HUES6 (cell line): ENCODE measurements around the gene ZNF333.
"Not testable (repeated sequence)": the region's sequence is repeated elsewhere in the genome, so short reads cannot be mapped to it uniquely, and the experiment has no call there.

Source experiments
- H3K27ac ChIP-seq: 2 replicates; pipeline ENCODE4 v1.7.0; 2013; ENCODE audit warnings: low read depth, mild to moderate bottlenecking, low read length, inconsistent platforms
- H3K27me3 ChIP-seq: 2 replicates; pipeline ENCODE4 v1.6.1; 2013; ENCODE audit warnings: low read length; ENCODE audit not compliant: control insufficient read depth, insufficient read depth
- H3K36me3 ChIP-seq: 2 replicates; pipeline ENCODE4 v1.6.1; 2013; ENCODE audit warnings: low read length; ENCODE audit not compliant: control insufficient read depth, insufficient read depth
- H3K4me1 ChIP-seq: 2 replicates; pipeline ENCODE4 v1.6.1; 2013; ENCODE audit warnings: low read length; ENCODE audit not compliant: control insufficient read depth, insufficient read depth
- H3K4me3 ChIP-seq: 2 replicates; pipeline ENCODE4 v1.5.1; 2013; ENCODE audit warnings: low read depth, low read length
- H3K9ac ChIP-seq: one replicate; pipeline ENCODE4 v1.6.1; 2013; ENCODE audit warnings: mild to moderate bottlenecking, low read length
- H3K9me3 ChIP-seq: 2 replicates; pipeline ENCODE4 v1.6.1; 2013; ENCODE audit warnings: low read depth, low read length; ENCODE audit not compliant: control insufficient read depth, insufficient read depth

Gene ZNF333

DNA sequence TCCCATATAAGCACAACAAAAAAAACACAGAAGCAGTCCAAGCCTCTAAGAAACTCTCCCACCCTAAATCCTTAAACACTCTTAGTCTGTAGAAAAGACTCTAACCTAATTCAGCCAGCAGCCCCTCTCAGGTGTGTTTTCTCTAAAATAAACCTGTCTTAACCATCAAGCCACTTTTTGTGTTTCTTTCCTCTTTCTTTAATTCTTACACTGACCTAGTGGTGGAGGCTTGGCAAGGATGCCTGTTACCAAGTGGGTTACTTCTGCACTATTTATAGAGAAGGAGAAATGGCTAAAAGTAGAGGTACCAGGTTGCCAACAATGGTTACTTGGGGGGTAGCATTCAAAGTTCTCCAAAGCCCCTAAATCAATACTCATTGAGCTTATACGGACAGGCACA, 43.7 kb downstream of the ZNF333 start:
- no peaks in the 10 kb centered on the region for H3K27me3 ChIP-seq
- no peak overlapping the region for H3K9ac ChIP-seq
- H3K4me1 ChIP-seq: no peaks in the 10 kb centered on the region
- H3K4me3 ChIP-seq: no peak overlapping the region
- H3K27ac ChIP-seq: no peak overlapping the region
- H3K36me3 ChIP-seq: no peaks in the 10 kb centered on the region
- peaks cover 36% of the 10 kb centered on the region for H3K9me3 ChIP-seq

DNA sequence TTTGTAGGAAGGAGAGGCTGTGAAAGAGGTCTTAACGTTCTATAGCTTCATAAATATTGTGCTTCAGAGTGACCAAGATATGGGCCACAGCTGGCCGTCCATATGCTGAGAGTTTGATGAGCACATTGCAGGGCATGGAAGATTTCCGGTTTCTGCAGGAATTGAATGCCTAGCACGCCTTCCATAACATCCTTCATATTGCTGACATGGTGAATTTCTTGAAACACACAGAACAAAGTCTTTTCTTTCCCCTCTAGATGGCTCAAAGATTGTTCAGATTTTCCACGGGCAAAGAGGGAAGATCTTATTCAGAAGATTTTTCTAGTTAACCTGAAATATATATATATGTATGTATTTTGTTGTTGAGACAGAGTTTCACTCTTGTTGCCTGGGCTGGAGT, 46.1 kb downstream of the ZNF333 start:
- H3K27me3 ChIP-seq: no peaks in the 10 kb centered on the region
- H3K36me3 ChIP-seq: no peaks in the 10 kb centered on the region
- H3K4me3 ChIP-seq: no peak overlapping the region
- H3K27ac ChIP-seq: no peak overlapping the region
- no peak overlapping the region for H3K9ac ChIP-seq
- H3K9me3 ChIP-seq: peaks cover 24% of the 10 kb centered on the region
- no peaks in the 10 kb centered on the region for H3K4me1 ChIP-seq

DNA sequence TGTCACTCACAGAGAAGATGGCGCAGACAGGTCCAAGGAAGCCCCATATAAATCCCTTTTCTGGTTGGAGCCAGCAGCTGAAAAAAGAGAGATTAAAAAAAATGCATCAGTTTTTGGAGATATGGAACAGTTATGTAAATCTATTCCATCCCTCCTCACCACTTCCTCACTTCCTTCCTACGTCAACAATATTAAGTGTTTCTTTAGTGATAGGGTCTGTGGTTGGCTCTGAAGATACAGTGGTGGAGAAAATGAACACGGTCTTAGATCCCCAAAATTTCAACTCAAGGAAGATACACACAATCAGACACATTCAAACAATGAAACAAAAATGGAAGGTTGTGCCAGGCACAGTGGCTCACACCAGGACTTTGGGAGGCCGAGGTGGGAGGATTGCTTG, 57.0 kb downstream of the ZNF333 start:
- Histone ChIP-seq H3K9ac (no peak overlapping the region), H3K27me3 (no peaks in the 10 kb centered on the region), H3K27ac (no peak overlapping the region), H3K4me3 (no peak overlapping the region), H3K9me3 (peaks cover 10% of the 10 kb centered on the region; the same call in 1 of the 2 replicates), H3K4me1 (no peaks in the 10 kb centered on the region), H3K36me3 (peaks cover 12% of the 10 kb centered on the region)

DNA sequence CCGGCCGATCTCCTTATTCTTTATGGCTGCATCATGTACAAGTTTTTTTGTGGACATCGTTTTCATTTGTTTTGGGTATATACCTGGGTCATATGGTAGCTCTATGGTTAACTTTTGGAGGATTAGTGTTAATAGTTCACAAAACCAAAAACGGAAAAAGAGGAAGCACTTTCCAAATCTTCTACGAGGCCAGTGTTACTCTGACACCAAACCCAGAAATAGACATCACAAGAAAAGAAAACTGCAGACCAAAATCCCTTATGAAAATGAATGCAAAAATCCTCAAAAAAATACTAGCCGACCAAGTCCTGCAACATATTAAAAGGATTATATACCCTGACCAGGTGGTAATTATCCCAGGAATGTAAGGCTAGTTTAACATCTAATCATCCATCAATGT, 58.8 kb downstream of the ZNF333 start:
- Histone ChIP-seq H3K36me3 (no peaks in the 10 kb centered on the region; the same call in 1 of the 2 replicates), H3K4me3 (no peak overlapping the region), H3K9me3 (no peaks in the 10 kb centered on the region), H3K9ac (no peak overlapping the region), H3K27me3 (no peaks in the 10 kb centered on the region), H3K4me1 (no peaks in the 10 kb centered on the region), H3K27ac (no peak overlapping the region)

DNA sequence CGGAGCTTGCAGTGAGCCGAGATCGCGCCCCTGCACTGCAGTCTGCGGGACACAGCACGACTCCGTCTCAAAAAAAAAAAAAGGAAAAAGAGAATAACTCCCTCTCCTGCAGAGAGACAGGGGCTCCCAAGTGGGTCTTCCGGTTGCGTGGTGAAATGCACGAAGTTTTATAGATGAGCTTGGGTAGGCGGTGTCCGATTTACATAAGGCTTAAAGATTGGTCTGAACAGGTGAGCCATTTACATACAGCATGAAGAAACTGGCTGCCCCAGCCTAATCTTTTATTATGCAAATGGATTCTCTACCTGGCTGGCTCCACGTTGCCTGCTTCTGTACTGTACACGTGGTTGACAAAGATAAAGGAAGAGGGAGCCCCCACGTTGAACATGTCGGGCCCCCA, 69.0 kb downstream of the ZNF333 start:
- Histone ChIP-seq H3K4me3 (peak overlapping the region; percentile 41), H3K27ac (peak overlapping the region; percentile 87), H3K9me3 (no peaks in the 10 kb centered on the region), H3K27me3 (no peaks in the 10 kb centered on the region), H3K9ac (peak overlapping the region; percentile 65), H3K4me1 (no peaks in the 10 kb centered on the region), H3K36me3 (0 out of 2 replicates have a peak, but pooled peaks cover 3% of the 10 kb centered on the region)

DNA sequence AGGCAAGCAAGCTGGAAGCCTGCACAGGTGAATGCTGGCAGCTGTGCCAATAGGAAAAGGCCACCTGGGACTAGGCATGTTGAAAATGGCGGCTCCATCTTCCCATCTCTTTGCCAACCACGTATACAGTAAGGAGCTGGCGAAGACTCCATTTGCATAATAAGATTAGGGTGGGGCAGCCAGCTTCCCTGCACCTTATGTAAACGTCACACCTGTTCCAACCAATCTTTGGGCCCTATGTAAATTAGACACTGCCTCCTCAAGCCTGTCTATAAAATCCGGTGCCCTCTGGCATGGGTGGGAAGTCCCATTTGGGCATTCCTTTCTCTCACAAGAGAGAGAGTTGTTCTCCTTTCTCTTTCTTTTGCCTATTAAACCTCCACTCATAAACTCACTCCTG, 71.8 kb downstream of the ZNF333 start:
- no peaks in the 10 kb centered on the region for H3K4me1 ChIP-seq
- no peak overlapping the region for H3K4me3 ChIP-seq
- H3K9ac ChIP-seq: no peak overlapping the region
- H3K27me3 ChIP-seq: no peaks in the 10 kb centered on the region
- peaks cover 6% of the 10 kb centered on the region; the same call in 1 of the 2 replicates for H3K36me3 ChIP-seq
- H3K27ac ChIP-seq: no peak overlapping the region
- H3K9me3 ChIP-seq: no peaks in the 10 kb centered on the region

DNA sequence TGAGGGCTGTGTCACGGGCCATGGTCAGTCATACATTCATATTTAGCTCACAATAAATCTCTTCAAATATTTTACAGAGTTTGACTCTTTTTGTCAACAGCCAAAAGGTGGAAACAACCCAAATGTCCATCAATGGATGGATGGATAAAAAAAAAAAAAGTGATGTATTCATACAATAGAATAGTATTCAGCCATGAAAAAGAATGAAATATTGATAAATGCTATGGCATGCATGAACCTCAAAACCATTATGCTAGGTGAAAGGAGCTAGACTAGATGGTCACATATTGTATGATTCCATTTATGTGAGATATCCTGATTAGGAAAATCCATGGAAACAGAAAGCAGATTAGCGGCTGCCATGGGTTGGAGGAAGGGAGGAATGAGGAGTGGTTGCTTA, 72.3 kb downstream of the ZNF333 start:
- no peak overlapping the region for H3K4me3 ChIP-seq
- peaks cover 6% of the 10 kb centered on the region; the same call in 1 of the 2 replicates for H3K36me3 ChIP-seq
- H3K9me3 ChIP-seq: no peaks in the 10 kb centered on the region
- H3K9ac ChIP-seq: no peak overlapping the region
- no peak overlapping the region for H3K27ac ChIP-seq
- no peaks in the 10 kb centered on the region for H3K4me1 ChIP-seq
- H3K27me3 ChIP-seq: no peaks in the 10 kb centered on the region

DNA sequence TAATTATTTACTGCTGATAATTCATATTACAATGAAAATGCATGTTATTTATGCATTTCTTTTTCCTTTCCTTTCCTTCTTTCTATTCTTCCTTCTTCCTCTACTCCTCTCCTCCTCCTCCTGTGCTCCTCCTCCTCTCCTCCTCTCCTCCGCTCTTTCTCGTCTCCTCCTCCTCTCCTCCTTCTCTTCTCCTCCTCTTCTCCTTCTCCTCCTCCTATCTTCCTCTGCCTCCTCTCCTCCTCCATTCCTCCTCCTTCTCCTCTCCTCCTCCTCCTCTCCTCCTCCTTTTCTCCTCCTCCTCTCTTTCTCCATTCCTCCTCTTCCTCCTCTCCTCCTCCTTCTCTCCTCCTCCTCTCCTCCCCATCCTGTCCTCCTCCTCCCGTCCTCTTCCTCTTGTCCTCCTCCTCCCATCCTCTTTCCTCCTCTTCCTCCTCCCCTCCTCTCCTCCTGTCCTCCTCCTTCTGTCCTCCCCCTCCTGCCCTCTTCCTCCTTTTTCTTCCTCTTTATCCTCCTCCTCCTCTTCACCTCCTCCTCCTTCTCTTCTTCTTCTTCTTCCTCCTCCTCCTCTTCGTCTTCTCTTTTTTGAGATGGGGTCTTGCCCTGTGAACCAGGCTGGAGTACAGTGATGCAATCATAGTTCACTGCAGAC, 73.8 kb downstream of the ZNF333 start:
- no peaks in the 10 kb centered on the region for H3K9me3 ChIP-seq
- H3K9ac ChIP-seq: no peak overlapping the region
- H3K27me3 ChIP-seq: no peaks in the 10 kb centered on the region
- H3K4me1 ChIP-seq: no peaks in the 10 kb centered on the region
- H3K27ac ChIP-seq: no peak overlapping the region
- peaks cover 11% of the 10 kb centered on the region; the same call in 1 of the 2 replicates for H3K36me3 ChIP-seq
- no peak overlapping the region for H3K4me3 ChIP-seq

DNA sequence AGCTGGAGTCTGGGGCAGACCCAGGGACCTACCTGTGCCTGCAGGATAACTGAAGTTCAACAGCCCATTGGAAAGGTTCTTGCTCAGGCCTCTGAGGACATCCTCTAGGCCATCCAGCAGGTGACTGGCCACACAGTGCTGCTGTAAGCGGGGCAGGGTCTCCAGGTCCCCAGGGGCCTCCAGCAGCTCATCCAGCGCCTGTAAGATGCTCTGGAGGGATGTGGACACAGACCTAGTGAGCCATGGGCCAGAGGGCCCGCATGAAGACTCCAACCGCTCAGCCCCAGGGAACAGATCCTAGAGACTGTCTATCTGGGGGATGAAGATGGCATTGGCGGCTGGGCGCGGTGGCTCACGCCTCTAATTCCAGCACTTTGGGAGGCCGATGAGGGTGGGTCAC, 74.6 kb downstream of the ZNF333 start:
- Histone ChIP-seq H3K9ac (no peak overlapping the region), H3K27me3 (no peaks in the 10 kb centered on the region), H3K4me1 (no peaks in the 10 kb centered on the region), H3K27ac (no peak overlapping the region), H3K36me3 (peaks cover 11% of the 10 kb centered on the region; the same call in 1 of the 2 replicates), H3K4me3 (no peak overlapping the region), H3K9me3 (no peaks in the 10 kb centered on the region)

DNA sequence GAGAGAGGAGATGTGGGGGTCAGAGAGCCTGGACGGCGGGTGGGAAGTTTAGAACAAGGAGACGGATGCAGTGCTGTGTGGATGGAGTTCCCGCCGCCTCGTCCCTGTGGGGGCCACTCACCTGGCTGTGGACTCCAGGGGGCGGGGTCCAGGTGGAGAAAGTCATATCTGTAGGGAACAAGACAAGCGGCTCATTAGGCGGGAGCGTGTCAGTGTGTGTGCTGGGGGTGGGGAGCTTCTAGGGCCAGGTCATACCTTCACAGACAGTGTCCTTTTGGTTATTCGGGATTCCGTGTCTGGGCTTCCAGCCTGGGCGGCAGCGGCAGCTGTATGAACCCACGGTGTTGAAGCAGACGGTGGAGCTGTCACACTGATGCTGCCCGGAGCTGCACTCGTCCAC, 75.6 kb downstream of the ZNF333 start:
- peaks cover 15% of the 10 kb centered on the region; the same call in 1 of the 2 replicates for H3K36me3 ChIP-seq
- H3K9me3 ChIP-seq, H3K4me3 ChIP-seq, H3K27me3 ChIP-seq, H3K9ac ChIP-seq, H3K27ac ChIP-seq, H3K4me1 ChIP-seq: not testable (repeated sequence)

DNA sequence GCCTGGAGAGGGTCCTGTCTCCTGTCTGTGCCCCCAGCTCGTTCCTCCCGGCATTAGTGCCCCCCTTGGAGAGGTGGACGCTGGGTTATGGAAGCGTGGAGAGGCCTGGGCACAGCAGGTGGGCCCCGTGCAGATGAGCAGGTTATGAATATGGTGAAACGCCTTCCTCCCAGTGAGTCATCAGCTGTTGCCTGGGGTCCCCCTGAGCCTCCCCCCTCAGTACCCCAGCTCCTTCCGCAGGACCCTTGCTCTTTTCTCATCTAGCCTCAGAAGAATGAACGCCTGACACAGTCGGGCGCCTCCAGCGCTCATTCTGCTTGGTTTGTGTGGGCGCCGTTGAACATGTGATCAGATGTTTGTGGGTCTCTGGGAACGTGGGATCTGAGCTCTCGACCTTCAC, 76.0 kb downstream of the ZNF333 start:
- not testable (repeated sequence) for H3K9ac ChIP-seq, H3K4me1 ChIP-seq, H3K27ac ChIP-seq, H3K4me3 ChIP-seq, H3K27me3 ChIP-seq, H3K9me3 ChIP-seq
- peaks cover 15% of the 10 kb centered on the region; the same call in 1 of the 2 replicates for H3K36me3 ChIP-seq
